GM21390 (cell line): ENCODE measurements around the gene AICDA.
"Not testable (repeated sequence)": the region's sequence is repeated elsewhere in the genome, so short reads cannot be mapped to it uniquely, and the experiment has no call there.

ENCODE experiments used
- ATAC-seq: cut with Tn5 transposase; IDR thresholded peaks from one replicate; pipeline ENCODE4 v1.9.1; 2021; ENCODE audit not compliant: unreplicated experiment

AICDA gene

DNA sequence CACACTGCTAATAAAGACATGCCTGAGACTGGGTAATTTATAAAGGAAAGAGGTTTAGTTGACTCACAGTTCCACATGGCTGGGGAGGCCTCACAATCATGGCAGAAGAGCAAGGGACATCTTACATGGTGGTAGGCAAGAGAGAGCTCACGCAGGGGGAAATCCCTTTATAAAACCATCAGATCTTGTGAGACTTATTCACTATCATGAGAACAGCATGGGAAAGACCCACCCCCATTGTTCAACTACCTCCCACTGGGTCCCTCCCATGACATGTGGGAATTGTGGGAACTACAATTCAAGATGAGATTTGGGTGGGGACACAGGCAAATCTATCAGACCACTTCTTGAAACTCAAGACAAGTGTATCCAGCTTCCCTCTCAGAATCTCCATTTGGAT is 1.2 kb upstream of the AICDA start:
- ATAC-seq: not testable (repeated sequence)

DNA sequence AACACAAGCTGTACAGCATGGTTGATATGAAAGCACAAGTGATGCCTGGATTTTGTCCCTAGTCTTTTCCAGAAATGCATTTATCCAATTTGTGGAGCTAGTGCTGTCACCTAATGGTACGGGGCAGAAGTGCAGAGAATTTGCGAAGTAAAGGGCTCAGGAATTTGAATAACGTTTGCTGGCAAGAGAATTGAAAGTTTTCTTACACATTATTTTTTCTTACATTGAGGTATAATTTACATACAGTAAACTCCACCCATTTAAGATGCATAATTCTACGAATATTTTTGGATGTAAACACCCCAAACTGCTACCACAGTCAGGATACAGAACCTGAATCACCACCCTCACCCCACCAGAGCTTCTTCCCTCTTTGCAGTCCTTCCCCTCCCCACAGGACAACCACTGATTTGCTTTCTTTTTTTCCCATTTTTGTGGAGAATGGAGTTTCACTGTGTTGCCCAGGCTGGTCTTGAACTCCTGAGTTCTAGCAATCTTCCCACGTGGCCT is 3.5 kb downstream of the AICDA start:
- ATAC-seq: no peak

DNA sequence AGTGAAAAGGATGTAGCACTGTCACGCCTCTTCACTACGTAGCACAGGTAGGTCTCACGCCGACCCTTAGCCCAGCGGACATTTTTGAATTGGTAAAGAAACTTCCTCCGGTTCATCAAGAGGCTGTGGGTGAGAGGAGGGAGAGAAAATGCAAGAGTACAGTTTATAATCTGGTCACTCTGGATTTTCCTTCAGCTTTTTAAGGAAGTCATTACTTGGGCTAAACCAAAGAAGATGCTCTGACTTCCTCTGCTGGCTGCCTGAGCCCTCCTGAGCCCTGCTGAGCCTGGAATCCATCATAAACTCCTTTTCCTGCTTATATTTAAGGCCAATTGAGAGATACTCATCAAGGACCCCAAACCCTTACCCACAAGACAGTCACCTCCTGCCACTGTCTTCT is 5.8 kb downstream of the AICDA start:
- no peak for ATAC-seq

DNA sequence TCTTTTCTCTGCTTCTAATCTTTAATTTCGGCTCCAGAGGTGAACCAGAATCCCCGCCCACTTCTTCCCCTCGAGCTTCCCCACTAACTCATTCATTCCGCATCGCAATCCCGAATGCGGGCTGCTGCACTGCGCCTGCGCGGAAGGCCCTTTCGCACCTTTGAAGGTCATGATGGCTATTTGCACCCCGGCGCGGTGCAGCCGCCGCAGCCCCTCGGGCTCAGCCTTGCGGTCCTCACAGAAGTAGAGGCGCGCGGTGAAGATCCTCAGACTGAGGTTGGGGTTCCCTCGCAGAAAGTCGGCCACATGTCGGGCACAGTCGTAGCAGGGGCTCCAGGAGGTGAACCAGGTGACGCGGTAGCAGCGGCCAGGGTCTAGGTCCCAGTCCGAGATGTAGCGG is 7.6 kb downstream of the AICDA start:
- ATAC-seq: no peak

DNA sequence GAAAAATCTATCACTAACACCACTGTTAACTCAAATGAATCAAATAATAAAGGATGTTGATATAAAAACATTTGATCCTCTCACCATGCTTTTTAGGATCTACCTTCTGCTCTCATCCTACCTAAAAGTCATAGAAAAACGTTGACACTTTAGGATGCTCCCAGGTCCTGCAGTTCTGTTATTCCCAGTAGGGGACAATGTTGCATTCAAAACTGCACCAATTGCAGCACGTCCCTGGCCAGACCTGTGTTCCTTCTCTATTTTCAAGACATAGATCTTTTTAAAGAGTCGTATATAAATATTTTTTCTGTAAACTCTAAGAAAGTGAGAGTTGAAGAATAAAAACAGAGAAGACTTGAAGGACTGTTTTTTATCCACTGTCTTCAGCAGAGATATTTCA is 8.8 kb downstream of the AICDA start:
- ATAC-seq: no peak

DNA sequence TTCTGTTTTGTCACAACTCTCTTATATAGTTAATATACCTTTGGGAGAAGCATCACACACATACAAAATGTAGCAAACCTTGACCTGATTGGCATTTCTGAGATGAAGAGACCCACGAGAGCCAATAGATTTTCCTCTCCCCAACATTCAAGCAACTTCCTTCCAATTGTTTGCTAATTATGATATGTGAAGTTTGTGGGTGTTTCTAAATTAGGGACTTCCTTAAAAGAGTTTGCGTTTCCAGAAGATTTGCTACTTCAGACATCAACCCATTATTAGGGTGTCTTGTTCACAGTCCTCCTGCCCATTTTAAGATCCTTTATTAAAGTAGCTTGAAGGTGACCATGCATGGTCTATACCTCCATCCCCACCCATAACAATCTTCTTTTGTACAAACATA is 9.4 kb downstream of the AICDA start:
- ATAC-seq: no peak

DNA sequence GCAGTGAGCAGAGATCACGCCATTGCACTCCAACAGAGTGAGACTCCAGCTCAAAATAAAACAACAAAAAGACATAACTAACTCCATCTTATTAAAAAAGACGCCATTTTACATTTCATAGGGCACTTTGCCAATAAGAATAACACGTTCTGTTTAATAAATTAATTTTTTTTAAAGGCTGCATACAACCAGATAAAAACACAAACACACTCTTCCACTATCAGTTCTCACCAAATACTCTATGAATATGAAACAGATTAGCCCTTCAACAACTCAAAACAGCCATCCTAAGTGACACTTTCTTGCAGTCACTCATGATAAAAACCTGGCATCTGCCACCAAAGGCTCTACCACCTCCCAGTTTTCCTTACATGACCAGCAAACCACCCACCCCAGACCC is 16.1 kb downstream of the AICDA start:
- ATAC-seq: no peak

DNA sequence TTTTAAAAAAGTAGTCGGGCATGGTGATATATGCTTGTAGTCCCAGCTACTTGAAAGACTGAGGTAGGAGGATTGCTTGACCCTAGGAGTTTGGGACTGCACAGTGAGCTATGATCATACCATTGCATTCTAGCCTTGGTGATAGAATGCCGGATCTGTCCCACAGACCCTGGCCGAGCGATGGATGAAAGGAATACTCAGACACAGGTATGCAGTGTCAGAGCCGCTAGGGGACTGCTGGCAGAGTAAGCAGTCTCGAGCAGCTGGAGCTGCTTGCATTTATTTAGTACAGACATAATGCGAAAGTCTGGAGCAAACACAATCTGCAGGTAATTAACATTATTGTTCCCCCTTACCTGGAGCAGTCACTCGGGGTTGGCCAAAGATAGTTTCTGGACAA is 18.6 kb downstream of the AICDA start:
- no peak for ATAC-seq

DNA sequence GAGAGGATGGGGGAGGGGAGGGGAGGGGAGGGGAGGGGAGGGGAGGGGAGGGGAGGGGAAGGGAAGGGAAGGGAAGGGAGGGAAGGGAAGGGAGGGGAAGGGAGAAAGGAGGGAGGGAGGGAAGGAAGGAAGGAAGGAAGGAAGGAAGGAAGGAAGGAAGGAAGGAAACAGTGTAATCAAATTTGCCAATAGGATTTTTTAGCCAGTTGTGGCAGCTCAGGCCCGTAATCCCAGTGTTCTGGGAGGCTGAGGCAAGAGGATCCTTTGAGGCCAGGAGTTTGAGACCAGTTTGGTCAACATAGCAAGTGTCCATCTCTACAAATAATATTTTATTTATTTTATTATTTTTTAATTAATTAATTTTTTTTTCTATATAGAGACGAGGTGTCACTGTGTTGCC is 19.4 kb downstream of the AICDA start:
- no peak for ATAC-seq

DNA sequence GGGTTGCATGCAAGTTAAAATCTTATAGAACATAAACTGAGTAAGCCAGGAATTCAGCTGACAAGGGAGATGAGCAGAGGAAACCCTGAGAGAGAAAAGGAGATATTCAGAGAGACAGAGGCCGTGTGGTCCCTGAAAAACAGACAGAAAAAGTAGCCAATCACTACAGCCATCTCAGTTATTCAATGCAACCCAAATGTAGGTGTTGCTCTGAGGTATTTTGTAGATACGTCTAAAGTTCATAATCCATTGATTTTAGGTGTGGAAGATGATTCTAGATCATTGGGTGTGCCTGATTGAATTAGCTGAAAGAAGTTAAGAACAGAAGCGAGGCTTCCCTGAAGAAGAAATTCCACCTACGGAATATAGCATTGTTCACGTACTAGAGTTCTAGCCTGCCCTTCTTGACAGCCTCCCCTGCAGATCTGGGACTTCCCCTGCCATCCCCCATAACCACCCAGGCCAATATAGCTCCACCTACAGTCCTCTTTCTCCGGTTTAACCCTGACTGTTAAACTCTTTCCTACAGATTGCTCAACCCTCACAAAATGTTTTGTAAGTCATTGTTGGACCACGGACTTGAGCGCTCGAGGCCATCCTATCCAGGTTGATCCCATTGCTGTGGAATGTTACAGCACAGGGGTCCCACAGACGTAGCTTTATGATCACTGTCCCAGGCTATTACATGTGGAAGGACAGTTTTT is 21.7 kb downstream of the AICDA start:
- peak; percentile 65 for ATAC-seq

DNA sequence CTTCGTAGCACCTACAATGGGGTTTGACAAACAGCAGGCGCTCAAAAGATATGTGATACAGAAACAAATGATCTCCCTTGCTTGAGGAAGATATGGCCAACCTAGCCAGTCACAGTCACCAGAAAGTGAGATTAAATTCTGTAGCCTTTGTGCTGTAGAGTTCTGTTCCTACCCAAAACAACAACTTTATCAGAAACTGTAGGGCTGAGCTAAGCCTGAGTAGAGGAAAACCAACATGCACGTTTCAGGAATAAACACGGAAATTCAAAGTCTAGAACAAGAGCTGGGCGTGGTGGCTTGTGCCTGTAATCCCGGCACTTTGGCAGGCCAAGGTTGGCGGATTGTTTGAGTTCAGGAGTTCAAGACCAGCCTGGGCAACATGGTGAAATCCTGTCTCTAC is 23.0 kb downstream of the AICDA start:
- ATAC-seq: no peak

DNA sequence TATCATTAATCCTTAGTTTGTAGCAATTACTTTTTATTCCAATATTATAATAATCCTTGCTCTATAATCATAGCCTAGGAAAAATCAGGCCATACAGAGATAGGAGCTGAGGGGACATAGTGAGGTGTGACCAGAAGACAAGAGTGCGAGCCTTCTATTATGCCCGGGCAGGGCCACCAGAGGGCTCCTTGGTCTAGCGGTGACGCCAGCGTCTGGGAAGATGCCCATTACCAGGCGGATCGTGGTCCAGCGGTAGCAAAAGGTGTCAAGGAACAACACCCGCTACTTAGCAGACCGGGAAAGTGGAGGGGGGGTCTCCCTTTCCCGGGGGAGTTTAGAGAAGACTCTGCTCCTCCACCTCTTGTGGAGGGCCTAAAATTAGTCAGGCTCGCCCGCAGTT is 28.2 kb downstream of the AICDA start:
- not testable (repeated sequence) for ATAC-seq

DNA sequence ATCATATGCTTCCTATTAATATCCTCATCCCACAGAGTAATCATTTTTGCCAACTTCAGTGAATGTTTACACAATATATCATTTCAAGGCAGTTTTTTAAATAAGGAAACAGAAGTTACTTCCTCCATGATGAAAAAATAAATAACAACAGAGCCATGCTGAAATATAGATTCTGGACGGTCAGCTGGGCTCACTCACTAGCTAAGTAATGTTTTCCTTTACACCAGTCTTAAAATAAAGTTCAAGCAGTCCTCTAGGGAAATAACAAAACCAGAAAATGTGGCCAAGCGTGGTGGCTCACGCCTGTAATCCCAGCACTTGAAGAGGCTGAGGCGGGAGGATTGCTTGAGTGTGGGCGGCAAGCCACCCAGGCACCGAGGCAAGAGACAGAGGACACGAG is 28.7 kb downstream of the AICDA start:
- no peak for ATAC-seq

DNA sequence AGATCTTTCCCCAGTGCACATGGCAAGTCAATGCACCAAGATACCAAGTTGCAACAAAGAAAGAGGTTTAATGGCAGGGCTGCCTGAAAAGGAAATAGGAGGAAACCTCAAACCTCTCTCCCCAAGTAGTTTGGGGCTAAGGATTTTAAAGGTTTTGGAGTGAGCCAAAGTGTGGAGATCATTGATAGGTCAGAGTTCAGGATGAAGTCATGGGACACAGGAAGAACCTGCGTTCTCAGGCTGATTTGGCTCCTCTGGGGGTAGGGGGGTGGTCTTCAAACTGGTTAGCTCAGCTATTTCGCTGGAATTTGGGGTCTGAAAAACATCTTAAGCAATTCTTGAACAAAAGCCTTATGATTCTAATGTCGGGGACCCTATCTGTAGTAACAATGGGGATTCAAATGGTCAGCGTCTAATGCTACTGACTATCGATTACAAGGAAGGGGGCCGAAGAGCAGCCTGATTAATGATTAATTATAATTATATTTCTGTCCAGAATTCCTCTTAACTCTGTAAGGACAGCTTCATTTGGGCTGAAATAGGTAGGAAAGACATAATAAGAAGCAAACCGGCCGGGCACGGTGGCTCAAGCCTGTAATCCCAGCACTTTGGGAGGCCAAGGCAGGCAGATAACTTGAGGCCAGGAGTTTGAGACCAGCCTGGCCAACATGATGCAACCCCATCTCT is 31.4 kb downstream of the AICDA start:
- no peak for ATAC-seq

DNA sequence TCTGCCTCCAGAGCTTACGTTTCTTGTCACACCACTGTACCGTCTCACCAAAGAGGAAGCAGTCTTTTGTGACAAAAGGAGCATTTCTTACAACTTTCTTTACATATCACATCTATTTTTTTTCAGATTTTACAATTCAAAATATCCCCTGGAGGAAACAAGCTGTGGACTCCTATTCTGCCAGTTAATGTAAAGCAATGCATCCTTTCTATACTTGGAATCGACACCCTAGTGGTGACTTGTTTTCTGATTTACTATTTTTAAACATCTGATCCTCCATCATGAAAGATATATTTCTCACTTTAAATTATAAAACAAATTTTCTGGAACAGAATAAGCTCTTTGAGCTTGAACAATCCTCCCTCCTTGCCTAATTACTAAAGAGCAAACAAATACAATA is 34.8 kb downstream of the AICDA start:
- ATAC-seq: no peak

DNA sequence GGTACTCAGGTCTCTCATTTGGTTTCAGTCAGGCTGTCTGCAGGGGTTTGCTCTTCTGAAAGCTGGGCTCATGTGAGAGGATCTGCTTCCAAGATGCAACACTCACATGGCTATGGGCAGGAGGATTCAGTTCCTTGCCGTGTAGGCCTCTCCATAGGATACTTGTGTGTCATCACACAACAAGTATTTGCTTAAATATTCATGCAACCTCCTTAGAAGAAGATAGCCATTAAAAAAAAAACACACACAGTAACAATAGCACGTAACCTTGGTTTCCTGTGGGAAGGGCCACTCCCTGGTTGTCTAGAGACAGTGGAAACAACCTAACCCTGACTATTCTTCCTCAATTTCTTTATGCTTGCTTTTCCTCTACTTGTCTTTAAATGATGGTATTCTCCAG is 40.2 kb downstream of the AICDA start:
- ATAC-seq: no peak

DNA sequence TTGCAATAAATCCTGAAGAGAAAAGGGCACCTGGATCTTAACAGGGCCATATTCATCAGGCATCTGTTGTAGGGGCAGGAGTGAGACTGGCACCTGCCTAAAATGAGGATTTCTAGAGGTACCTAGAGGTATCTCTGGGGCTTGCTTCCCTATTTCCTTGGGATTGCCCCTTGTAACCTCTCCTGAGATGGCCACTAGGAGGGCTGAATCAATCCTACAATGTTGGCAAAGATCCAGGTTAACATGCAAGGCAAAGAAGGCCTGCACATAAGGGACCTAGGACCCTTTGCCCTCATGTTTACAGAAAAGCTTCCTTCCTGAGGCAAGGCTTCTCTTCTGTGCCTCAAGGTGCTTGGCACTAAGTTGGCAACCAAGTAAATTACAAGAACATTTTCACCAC is 46.1 kb downstream of the AICDA start:
- ATAC-seq: no peak

DNA sequence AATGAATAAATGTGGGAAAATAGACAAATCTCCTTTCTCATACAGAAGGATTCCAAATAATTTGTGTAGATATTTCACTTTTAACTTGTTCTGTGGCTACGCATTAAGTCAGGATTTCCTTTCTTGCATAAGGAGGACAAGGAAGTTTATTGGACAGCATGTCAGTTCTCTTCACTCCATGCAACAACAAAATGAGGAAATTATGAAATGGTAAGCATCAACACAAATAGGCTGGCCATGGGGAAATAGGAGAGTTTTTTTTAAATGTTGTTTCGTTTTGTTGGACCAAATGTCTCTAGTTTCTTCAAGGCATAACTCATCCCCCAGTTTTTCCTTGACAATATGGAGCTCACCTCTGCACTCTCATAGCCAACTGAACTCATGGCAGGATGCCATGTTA is 46.6 kb downstream of the AICDA start:
- not testable (repeated sequence) for ATAC-seq

DNA sequence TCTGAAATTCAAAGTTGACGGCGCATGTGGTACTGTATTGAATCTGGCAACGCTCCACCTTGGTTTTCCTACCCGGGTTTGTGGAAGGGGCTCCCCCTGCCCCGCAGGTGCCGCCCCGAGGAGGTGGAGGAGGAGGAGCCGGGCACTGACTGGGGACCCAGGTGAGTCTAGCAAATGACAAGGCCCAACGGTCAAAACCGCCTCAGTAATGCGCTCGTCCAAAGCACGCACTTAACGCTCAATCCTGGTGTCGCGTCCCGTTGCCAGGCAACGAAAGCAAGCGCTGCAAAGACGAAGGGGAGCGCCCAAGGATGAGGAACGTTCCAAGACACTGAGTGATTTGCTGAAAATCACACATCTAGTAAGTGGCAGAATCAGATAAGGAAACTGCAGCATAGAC is 48.0 kb downstream of the AICDA start:
- no peak for ATAC-seq

DNA sequence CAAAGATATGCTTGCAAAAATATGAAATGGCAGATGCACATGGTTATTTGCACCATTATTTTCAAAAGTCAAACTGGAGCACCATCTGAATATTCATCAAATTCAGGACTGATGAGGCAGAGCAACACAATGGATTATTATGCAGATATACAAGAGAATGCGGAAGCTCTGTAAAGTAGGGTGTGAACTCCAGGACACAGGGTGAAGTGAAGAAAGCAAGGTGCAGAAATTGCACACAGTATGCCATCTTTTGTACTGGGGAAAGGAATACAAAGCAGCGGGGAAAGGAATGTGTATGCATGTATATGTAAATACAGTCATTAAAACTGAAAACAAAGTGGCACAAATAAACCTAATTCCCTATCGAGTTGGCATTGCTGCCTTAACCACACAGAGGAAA is 49.3 kb downstream of the AICDA start:
- ATAC-seq: no peak

DNA sequence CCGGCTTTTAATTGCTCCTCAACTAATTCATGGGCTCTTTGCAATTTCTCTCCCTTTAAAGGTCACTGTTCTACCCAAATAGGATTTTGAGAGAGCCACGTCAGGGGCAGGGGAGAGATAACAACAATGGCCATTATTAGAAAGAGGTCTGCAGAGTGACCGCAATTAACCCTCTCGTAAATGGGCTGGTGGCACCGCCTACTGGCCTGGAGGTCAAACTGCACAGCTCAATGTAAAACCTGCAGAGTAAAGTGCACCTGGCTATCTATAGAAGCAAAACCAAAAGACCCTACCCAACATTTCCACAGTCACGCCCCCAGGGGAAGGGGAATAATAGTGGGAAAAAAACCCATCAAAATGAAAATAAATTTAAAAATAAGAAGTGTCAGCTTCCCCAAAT is 50.3 kb downstream of the AICDA start:
- no peak for ATAC-seq

DNA sequence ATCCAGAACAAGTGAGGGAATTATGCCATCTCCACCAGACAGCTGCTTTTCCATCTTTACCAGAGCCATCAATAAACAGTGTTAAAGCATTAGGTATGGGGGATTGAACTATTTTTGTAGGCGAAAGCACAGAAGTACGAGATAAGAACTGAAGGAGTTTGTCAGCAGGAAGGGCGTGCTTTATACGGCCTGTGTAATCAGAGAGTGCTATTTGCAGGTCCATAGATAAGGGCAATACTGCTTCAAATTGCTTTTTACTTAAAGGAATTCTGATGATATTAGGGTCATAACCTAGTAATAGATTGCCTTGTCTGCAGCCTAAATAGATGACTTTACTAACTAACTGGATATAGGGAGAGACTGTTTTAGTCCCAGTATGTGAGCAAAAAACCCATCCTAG is 51.6 kb downstream of the AICDA start:
- no peak for ATAC-seq

DNA sequence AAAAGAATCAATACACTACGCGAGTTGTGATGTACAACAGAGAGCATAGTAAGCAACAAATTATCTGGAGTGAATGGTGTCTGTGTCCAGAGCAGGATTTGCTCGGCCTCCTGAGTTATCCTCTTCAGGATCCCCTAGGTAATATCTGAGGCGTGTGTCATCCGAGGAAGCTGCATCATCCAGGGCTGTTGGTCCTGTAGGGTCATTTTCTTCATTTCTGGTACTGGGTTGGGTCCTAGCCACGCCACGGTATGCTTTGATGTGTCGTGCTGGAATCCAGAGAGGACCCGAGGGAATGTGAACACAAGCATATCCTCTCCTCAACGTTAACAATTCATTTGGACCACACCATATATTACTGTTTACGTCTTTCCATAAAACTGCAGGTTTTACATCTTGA is 53.0 kb downstream of the AICDA start:
- no peak for ATAC-seq
